K562 (cell line): ENCODE measurements around the gene CGNL1.

Experiments
- CBX3 ChIP-seq, 2 experiments: IDR thresholded peaks; 1 replicate in 1 of 2; 2 replicates in 1 of 2; pipeline ENCODE4 v1.6.1; 2012; ENCODE audit warnings: inconsistent platforms in 2 of 2, low read length in 2 of 2, borderline replicate concordance in 1 of 2, control low read depth in 1 of 2
- ELF1 ChIP-seq: fragments of 200-800 bp; sonication (Bioruptor generic); IDR thresholded peaks from 2 replicates; pipeline ENCODE4 v1.6.1; 2016; ENCODE audit warnings: missing genetic modification characterization, missing compliant biosample characterization
- EP300 ChIP-seq: IDR thresholded peaks from 2 replicates; pipeline ENCODE4 v1.6.1; 2012; ENCODE audit warnings: low read length, improper control_type of control experiment
- GABPA ChIP-seq: fragments of 200-800 bp; sonication (Bioruptor generic); conservative IDR thresholded peaks from 2 replicates; pipeline ENCODE4 v1.6.1; 2016; ENCODE audit warnings: low read depth, missing genetic modification characterization, missing compliant biosample characterization
- LARP7 ChIP-seq: fragments of 450-650 bp; IDR thresholded peaks from 2 replicates; pipeline ENCODE4 v1.6.1; 2016
- PHF8 ChIP-seq: fragments of 200-600 bp; sonication (generic); IDR thresholded peaks from 2 replicates; pipeline ENCODE4 v1.6.1; 2012; ENCODE audit warnings: mixed run types, mild to moderate bottlenecking, inconsistent platforms, low read length, moderate library complexity, borderline replicate concordance
- POLR2AphosphoS5 ChIP-seq: IDR thresholded peaks from 2 replicates; pipeline ENCODE4 v1.6.1; 2011; ENCODE audit warnings: mild to moderate bottlenecking, low read depth, low read length, moderate library complexity; ENCODE audit not compliant: control insufficient read depth, insufficient read depth
- SIX5 ChIP-seq, 2 experiments: IDR thresholded peaks; 2 replicates each; pipeline ENCODE4 v1.6.1; 2011; ENCODE audit warnings: low read length in 2 of 2, borderline replicate concordance in 1 of 2, low read depth in 1 of 2, mild to moderate bottlenecking in 1 of 2, moderate library complexity in 1 of 2; ENCODE audit not compliant: insufficient read depth in 1 of 2
- TF ChIP-seq, protein P1 (sequence below), 3 experiments: IDR thresholded peaks in 2 of 3; conservative IDR thresholded peaks in 1 of 3; 2 replicates each; pipeline ENCODE4 v1.5.1; 2011 to 2012; ENCODE audit warnings: low read length in 3 of 3, mild to moderate bottlenecking in 3 of 3, control low read depth in 2 of 3, improper control_type of control experiment in 1 of 3, inconsistent platforms in 1 of 3, low read depth in 1 of 3, mixed read lengths in 1 of 3, moderate library complexity in 1 of 3; ENCODE audit not compliant: insufficient read depth in 2 of 3
- TF ChIP-seq, protein P2 (sequence below), 3 experiments: fragments of 200-800 bp in 1 of 3; fragments of 250-450 bp in 1 of 3; fragments of 450-650 bp in 1 of 3; sonication (Bioruptor Pico) in 1 of 3; sonication (Bioruptor generic) in 1 of 3; formaldehyde crosslinking in 1 of 3; IDR thresholded peaks; 2 replicates each; pipeline versions ENCODE4 v1.6.1 to v1.8.0; 2016 to 2022; ENCODE audit warnings: mild to moderate bottlenecking in 2 of 3, missing genetic modification characterization in 2 of 3, missing compliant biosample characterization in 1 of 3, moderate library complexity in 1 of 3
- TF ChIP-seq, protein P3 (sequence below): fragments of 250-450 bp; sonication (Bioruptor Pico); IDR thresholded peaks from 2 replicates; pipeline ENCODE4 v1.8.0; 2021; ENCODE audit warnings: moderate library complexity, mild to moderate bottlenecking, inconsistent platforms
- TF ChIP-seq, protein P4 (sequence below): sonication (generic); formaldehyde crosslinking; IDR thresholded peaks from 2 replicates; pipeline ENCODE4 v1.8.0; 2022; ENCODE audit warnings: mild to moderate bottlenecking, missing genetic modification reagents

DNA sequence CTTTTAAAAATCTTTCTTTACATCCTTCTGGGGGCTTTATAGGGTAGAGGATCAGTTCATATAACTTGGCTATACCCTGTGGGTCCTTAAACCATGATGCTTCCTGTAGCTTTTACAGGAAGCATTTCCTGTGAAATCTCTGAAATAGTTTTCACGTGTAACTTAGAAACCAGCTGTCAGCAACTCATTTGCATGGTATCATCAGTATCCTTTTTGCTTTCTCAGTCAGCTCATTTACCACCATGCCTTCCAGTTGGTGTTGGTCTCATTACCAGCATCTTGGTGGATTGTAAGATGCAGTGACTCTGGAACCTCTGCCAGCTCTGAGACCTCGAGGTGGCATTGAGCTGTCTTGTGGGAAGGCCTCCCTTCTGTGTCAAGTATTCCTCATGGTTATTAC, 118.7 kb downstream of the CGNL1 start:
- TF ChIP-seq CBX3 (IDR thresholded peaks at IDR 0.05; ENCODE audit: borderline replicate concordance in 1 of 2, low read length in 2 of 2), result no peak
- no peak for TF ChIP-seq GABPA (tag)
- no peak for TF ChIP-seq EP300
- no peak for TF ChIP-seq POLR2AphosphoS5
- TF ChIP-seq, protein P1, sequence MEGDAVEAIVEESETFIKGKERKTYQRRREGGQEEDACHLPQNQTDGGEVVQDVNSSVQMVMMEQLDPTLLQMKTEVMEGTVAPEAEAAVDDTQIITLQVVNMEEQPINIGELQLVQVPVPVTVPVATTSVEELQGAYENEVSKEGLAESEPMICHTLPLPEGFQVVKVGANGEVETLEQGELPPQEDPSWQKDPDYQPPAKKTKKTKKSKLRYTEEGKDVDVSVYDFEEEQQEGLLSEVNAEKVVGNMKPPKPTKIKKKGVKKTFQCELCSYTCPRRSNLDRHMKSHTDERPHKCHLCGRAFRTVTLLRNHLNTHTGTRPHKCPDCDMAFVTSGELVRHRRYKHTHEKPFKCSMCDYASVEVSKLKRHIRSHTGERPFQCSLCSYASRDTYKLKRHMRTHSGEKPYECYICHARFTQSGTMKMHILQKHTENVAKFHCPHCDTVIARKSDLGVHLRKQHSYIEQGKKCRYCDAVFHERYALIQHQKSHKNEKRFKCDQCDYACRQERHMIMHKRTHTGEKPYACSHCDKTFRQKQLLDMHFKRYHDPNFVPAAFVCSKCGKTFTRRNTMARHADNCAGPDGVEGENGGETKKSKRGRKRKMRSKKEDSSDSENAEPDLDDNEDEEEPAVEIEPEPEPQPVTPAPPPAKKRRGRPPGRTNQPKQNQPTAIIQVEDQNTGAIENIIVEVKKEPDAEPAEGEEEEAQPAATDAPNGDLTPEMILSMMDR (IDR thresholded peaks at IDR 0.05 in 2 of 3, conservative IDR thresholded peaks at IDR 0.05 in 1 of 3; ENCODE audit: insufficient read depth in 2 of 3, low read depth in 1 of 3, low read length in 3 of 3), result no peak
- TF ChIP-seq, protein P2, sequence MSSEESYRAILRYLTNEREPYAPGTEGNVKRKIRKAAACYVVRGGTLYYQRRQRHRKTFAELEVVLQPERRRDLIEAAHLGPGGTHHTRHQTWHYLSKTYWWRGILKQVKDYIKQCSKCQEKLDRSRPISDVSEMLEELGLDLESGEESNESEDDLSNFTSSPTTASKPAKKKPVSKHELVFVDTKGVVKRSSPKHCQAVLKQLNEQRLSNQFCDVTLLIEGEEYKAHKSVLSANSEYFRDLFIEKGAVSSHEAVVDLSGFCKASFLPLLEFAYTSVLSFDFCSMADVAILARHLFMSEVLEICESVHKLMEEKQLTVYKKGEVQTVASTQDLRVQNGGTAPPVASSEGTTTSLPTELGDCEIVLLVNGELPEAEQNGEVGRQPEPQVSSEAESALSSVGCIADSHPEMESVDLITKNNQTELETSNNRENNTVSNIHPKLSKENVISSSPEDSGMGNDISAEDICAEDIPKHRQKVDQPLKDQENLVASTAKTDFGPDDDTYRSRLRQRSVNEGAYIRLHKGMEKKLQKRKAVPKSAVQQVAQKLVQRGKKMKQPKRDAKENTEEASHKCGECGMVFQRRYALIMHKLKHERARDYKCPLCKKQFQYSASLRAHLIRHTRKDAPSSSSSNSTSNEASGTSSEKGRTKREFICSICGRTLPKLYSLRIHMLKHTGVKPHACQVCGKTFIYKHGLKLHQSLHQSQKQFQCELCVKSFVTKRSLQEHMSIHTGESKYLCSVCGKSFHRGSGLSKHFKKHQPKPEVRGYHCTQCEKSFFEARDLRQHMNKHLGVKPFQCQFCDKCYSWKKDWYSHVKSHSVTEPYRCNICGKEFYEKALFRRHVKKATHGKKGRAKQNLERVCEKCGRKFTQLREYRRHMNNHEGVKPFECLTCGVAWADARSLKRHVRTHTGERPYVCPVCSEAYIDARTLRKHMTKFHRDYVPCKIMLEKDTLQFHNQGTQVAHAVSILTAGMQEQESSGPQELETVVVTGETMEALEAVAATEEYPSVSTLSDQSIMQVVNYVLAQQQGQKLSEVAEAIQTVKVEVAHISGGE (CRISPR knock-in tag; IDR thresholded peaks at IDR 0.05), result no peak
- TF ChIP-seq ELF1, result no peak
- TF ChIP-seq LARP7, result no peak
- TF ChIP-seq, protein P3, sequence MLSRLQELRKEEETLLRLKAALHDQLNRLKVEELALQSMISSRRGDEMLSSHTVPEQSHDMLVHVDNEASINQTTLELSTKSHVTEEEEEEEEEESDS (CRISPR knock-in tag), result no peak
- TF ChIP-seq SIX5 (IDR thresholded peaks at IDR 0.05; ENCODE audit: borderline replicate concordance in 1 of 2, insufficient read depth in 1 of 2, low read depth in 1 of 2, low read length in 2 of 2), result no peak
- TF ChIP-seq PHF8, result no peak
- TF ChIP-seq, protein P4, sequence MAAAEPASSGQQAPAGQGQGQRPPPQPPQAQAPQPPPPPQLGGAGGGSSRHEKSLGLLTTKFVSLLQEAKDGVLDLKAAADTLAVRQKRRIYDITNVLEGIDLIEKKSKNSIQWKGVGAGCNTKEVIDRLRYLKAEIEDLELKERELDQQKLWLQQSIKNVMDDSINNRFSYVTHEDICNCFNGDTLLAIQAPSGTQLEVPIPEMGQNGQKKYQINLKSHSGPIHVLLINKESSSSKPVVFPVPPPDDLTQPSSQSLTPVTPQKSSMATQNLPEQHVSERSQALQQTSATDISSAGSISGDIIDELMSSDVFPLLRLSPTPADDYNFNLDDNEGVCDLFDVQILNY (CRISPR knock-in tag), result no peak
